NB4 (cell line): ENCODE data around the gene ABHD17C.

Source experiments
- DNase-seq: peaks from one replicate; pipeline ENCODE4 v3.0.0; 2010; ENCODE audit warnings: low read depth
- H3K4me3 ChIP-seq: one replicate; pipeline ENCODE4 v1.5.1; 2011; ENCODE audit warnings: mild to moderate bottlenecking, low read depth, low read length, moderate library complexity
- MYC ChIP-seq: IDR thresholded peaks from 2 replicates; pipeline ENCODE4 v1.6.1; 2011; ENCODE audit warnings: low read depth, low read length
- POLR2A ChIP-seq: IDR thresholded peaks from 2 replicates; pipeline ENCODE4 v1.6.1; 2011; ENCODE audit warnings: mild to moderate bottlenecking; ENCODE audit not compliant: insufficient read length; ENCODE audit errors: extremely low read depth
- TF ChIP-seq, protein P1 (sequence below): IDR thresholded peaks from one replicate; pipeline ENCODE4 v1.5.1; 2012; ENCODE audit warnings: low read depth, low read length
- TF ChIP-seq, protein P2 (sequence below): IDR thresholded peaks from 2 replicates; pipeline ENCODE4 v1.6.1; 2011; ENCODE audit warnings: low read depth, low read length

ABHD17C gene

GRCh38 chr15:80787316-80787715, 92.2 kb downstream of the ABHD17C start:
- no peak overlapping the region for H3K4me3 ChIP-seq
- TF ChIP-seq, protein P1, sequence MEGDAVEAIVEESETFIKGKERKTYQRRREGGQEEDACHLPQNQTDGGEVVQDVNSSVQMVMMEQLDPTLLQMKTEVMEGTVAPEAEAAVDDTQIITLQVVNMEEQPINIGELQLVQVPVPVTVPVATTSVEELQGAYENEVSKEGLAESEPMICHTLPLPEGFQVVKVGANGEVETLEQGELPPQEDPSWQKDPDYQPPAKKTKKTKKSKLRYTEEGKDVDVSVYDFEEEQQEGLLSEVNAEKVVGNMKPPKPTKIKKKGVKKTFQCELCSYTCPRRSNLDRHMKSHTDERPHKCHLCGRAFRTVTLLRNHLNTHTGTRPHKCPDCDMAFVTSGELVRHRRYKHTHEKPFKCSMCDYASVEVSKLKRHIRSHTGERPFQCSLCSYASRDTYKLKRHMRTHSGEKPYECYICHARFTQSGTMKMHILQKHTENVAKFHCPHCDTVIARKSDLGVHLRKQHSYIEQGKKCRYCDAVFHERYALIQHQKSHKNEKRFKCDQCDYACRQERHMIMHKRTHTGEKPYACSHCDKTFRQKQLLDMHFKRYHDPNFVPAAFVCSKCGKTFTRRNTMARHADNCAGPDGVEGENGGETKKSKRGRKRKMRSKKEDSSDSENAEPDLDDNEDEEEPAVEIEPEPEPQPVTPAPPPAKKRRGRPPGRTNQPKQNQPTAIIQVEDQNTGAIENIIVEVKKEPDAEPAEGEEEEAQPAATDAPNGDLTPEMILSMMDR, result no peak
- no peak for TF ChIP-seq MYC
- TF ChIP-seq, protein P2, sequence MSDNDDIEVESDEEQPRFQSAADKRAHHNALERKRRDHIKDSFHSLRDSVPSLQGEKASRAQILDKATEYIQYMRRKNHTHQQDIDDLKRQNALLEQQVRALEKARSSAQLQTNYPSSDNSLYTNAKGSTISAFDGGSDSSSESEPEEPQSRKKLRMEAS, result no peak
- no peak for TF ChIP-seq POLR2A
- no peak for DNase-seq

GRCh38 chr15:80788536-80788935, 93.4 kb downstream of the ABHD17C start:
- TF ChIP-seq, protein P1, result no peak
- TF ChIP-seq, protein P2, result no peak
- TF ChIP-seq POLR2A, result no peak
- no peak for TF ChIP-seq MYC
- H3K4me3 ChIP-seq, result no peak overlapping the region
- no peak for DNase-seq

DNA sequence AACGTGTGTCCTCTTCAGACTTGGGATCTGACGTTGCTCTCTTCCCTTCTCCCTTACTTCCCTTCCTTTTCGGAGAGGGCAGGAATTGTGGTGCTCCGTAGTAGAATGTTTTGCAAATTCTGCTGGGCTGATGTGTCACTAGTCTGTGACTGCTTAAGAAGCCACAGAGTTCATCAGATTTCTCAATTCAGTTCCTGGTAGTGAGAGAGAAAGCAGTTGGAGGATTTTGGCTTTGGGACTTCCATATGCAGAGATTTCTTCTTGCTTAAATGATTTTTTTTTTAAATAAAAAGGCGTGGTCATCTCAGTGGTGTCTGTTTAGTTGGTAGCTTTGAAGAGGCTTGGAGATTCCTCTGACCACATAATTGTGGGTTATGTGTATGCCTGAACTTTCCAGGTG, 94.2 kb downstream of the ABHD17C start:
- H3K4me3 ChIP-seq, result no peak overlapping the region
- no peak for DNase-seq
- TF ChIP-seq POLR2A (no peak), MYC (no peak)
- TF ChIP-seq, protein P1, result no peak
- TF ChIP-seq, protein P2, result no peak

GRCh38 chr15:80789796-80790195, 94.7 kb downstream of the ABHD17C start:
- H3K4me3 ChIP-seq, result no peak overlapping the region
- peak; percentile 20 for DNase-seq
- TF ChIP-seq, protein P2, result no peak
- TF ChIP-seq, protein P1, result no peak

DNA sequence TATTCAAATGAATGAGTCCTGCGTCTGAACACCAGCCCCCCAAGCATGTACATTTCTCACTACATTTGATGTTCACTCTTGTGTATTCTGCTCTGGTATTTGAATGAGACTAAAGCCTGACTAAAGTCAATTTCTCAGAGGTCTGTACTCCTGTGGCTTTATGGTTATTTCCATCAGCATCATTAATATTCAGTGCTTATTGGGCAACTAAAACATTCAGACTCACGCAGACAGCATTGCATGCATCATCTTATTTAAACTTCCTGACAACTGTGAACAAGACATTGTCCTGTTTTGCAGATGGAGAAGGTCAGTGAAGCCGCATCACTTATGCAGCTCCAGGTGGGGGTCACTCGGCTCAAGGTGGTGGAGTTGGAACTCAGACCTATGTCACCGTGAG, 95.1 kb downstream of the ABHD17C start:
- no peak for DNase-seq
- no peak overlapping the region for H3K4me3 ChIP-seq
- TF ChIP-seq, protein P1, result no peak
- TF ChIP-seq POLR2A (no peak), MYC (no peak)
- TF ChIP-seq, protein P2, result no peak

DNA sequence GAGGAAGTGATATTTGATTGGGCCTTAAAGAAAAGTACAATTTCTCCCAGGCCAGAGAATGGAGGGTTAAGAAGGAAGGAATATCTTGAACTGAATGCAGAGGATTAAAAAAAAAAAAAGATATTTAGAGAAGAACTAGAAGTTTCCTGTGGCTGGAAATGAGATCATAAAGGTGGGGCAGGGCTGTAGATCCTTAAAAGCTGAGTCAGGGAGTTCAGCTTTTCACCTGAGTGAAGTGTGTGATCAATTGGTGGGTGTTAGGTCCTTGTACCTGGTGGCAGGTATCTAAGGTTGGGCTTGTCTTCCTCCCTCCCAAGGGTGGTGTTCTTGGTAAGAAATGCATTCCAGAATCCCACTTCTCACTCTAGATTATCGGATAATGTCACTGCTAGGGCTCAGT, 95.9 kb downstream of the ABHD17C start:
- no peak overlapping the region for H3K4me3 ChIP-seq
- DNase-seq, result no peak
- TF ChIP-seq POLR2A, result no peak
- TF ChIP-seq, protein P1, result no peak
- no peak for TF ChIP-seq MYC
- TF ChIP-seq, protein P2, result no peak
